ENCODE measurements around the gene UNC119B.

UNC119B gene

GRCh38 chr12:120688527-120689071 lies 21.7 kb upstream of the UNC119B start:
- DNase-seq, result no peak

- no peak for DNase-seq
Measured at GRCh38 chr12:120689397-120690082, 20.7 kb upstream of the UNC119B start.

- DNase-seq, result no peak
Measured at GRCh38 chr12:120690083-120690450, 20.2 kb upstream of the UNC119B start.

- no peak for DNase-seq
Measured at GRCh38 chr12:120690978-120691377, 19.3 kb upstream of the UNC119B start.

- no peak for DNase-seq
Measured at GRCh38 chr12:120692524-120693033, 17.7 kb upstream of the UNC119B start.

- no peak for DNase-seq
Measured at GRCh38 chr12:120693848-120694247, 16.4 kb upstream of the UNC119B start.

- DNase-seq, result no peak
Measured at GRCh38 chr12:120696626-120697025, 13.6 kb upstream of the UNC119B start.

GRCh38 chr12:120697344-120697743 lies 12.9 kb upstream of the UNC119B start:
- no peak for DNase-seq

- no peak for DNase-seq
Measured at GRCh38 chr12:120698665-120699064, 11.6 kb upstream of the UNC119B start.

GRCh38 chr12:120699553-120699952 lies 10.7 kb upstream of the UNC119B start:
- DNase-seq, result no peak

GRCh38 chr12:120700886-120701285 lies 9.4 kb upstream of the UNC119B start:
- no peak for DNase-seq

- DNase-seq, result no peak
Measured at GRCh38 chr12:120702637-120703036, 7.6 kb upstream of the UNC119B start.

GRCh38 chr12:120703311-120703942 lies 6.8 kb upstream of the UNC119B start:
- DNase-seq, result no peak

GRCh38 chr12:120705618-120706017 lies 4.6 kb upstream of the UNC119B start:
- DNase-seq, result no peak

- DNase-seq, result no peak
Measured at GRCh38 chr12:120706029-120706428, 4.2 kb upstream of the UNC119B start.

- DNase-seq, result no peak
Measured at GRCh38 chr12:120708651-120709050, 1.6 kb upstream of the UNC119B start.

- peak; percentile 34 for DNase-seq
Measured at GRCh38 chr12:120710805-120711296, 593 bp downstream of the UNC119B start.

GRCh38 chr12:120711411-120711810 lies 1.2 kb downstream of the UNC119B start:
- no peak for DNase-seq

GRCh38 chr12:120712610-120713009 lies 2.4 kb downstream of the UNC119B start:
- no peak for DNase-seq

- DNase-seq, result peak; percentile 88
Measured at GRCh38 chr12:120713861-120714482, 3.7 kb downstream of the UNC119B start.

GRCh38 chr12:120718055-120718454 lies 7.8 kb downstream of the UNC119B start:
- DNase-seq, result no peak

GRCh38 chr12:120719072-120719471 lies 8.8 kb downstream of the UNC119B start:
- no peak for DNase-seq

- no peak for DNase-seq
Measured at GRCh38 chr12:120719496-120720233, 9.4 kb downstream of the UNC119B start.
